HG03460 (cell line): ENCODE data around the gene TADA2A.
"Not testable (repeated sequence)": the region's sequence is repeated elsewhere in the genome, so short reads cannot be mapped to it uniquely, and the experiment has no call there.

ENCODE experiments used
- ATAC-seq: cut with Tn5 transposase; IDR thresholded peaks from one replicate; pipeline ENCODE4 v1.9.1; 2021; ENCODE audit not compliant: unreplicated experiment

TADA2A gene

DNA sequence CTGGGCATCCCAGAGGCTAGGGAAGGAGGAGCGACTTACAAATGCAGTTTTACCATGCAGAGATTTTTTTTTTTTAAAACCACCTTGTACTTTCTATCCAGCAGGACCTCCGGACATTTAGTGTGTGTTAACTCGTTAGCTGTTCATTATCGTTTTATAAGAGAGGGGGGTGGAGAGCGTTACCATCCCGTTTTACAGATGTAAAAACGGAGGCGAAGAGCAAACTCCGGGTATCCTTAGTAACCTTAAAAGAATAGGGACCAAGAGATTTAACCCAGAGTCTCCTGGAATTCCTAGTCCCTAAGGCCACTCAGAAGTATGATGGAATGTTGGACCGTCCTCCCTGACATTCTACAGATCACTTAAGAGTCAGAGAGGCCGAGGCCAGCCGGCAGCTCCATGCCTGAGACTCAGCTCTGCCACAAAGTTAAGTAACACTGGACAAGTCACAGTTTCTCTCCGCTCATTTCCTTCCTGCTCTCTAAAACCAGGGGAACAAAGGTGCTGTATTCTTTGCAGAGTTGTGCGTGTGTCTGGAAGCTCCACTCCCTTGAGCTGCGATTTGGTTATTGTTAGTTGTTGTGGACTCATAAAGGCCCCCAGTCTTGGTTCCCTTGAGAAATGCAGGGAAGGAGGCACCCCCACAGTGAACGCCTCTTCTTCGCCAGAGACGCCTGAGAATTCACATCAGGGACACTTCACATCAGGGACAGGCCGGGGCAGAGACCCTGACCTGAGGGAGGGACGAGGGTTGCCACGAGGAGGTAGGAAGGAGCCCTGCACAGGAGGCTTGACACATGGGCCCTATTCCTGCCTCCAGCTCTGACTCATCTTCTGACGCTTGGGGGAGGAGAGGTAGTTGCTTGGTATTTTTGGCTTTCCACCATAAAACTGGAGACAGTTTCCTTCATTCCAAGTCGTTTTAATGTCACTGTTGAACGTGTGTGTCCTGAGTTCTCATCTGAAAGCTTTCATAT, 84.2 kb downstream of the TADA2A start:
- no peak for ATAC-seq

DNA sequence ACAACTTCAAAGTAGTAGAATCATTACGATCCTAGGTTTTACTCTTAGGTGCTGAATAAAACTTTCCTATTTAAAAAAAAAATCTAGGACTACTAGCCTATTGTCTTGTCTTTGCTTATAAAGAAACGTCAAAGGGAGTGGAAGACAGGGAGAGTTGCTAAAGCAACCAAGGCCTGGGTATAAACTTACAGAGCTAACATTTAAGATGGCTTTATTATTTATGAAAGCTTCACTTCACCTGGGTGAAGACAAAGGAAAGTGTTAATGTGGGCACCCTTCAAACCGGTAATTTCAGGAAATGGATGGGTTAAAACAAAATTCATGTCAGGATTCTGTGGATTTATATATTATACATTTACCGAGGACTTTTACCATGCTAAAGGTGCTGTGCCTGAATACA, 85.5 kb downstream of the TADA2A start:
- ATAC-seq: no peak

DNA sequence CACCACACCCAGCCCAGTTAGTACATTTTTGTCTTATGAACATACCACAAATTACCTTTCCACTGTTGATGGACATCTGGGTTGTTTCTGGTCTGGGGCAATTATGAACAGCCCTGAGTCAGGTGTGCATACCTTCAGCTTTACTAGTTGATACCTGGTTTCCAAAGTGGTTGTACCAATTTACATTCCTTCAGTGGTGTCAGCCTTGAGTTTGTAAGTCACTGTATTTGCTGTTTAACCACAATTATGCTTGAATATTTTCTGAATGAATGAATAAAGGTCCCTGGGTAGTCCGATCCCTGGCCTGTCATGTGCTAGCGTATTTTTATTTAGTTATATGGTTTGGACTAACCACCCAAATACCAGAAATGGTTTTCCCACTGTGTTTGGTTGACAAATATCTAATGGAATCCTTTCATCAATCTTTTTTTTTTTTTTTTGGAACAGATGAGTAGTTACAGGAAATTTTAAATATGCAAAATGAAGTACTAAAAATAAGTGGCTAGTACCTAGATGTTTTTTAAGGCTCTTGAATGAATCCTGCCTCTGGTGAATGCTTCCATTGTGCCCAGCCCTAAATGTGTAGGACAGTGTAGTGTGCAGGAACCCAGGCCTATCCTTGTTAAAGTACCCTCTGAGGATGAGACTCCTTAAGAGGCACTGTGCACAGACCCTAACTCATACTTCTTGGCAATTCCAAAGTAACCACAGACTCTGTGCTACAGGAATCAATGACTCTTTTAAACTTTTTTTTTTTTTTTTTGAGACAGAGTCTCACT, 86.8 kb downstream of the TADA2A start:
- no peak for ATAC-seq

DNA sequence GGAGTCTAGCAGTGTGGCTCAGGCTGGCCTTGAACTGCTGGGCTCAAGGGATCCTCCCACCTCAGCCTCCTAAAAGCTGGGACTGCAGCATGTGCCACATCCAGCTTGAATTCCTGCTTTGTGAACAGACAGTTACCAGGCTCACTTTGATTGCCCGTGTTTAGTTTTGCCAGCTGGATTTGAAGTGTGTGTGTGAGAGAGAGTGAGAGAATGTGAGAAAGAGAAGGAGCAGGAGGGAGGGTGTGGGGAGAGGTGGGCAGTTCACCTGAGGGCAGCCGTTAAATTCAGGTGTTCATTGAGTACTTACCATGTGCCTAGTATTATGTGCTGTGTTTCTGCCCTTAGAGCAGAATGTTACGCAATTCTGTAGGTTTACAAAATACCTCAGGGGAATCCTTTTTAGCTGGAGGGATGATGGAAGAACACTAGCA, 87.7 kb downstream of the TADA2A start:
- no peak for ATAC-seq

DNA sequence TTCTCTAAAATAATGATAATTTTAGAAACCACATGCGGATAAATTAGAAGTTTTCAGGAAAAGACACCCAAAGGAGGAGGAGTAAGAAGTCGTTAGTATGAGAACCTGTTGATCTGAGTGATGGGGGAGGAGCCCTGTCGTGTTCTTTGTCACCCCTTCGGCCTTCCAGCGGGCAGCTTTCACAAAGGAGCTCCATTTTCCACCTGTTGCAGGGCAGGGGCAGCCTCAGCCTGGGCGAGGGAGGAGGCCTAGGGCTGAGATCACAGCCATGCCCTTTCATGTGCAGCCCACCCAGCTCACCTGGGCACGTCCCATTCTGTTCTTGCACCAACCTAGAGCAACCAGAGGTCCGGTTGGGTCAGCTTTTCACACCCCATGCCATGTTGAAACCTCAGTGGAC, 88.3 kb downstream of the TADA2A start:
- no peak for ATAC-seq

DNA sequence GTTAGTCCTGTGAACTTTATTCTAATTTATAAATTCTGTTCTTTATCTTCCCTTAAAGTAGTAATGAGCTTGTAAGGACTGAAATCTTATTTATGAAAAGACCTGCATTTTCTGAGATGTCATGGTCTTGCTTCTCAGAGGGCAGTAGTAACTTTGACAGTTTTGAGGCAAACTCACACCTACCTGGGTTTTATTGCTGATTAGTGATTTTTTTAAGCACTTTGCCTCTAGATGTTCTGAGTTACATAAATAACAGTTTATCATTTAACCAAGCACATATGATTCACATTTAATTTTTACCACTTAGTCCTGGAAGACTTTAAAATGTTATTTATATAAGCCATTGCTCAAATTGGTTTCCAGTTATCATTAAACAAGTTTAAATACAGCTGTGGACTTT, 93.7 kb downstream of the TADA2A start:
- ATAC-seq: no peak

DNA sequence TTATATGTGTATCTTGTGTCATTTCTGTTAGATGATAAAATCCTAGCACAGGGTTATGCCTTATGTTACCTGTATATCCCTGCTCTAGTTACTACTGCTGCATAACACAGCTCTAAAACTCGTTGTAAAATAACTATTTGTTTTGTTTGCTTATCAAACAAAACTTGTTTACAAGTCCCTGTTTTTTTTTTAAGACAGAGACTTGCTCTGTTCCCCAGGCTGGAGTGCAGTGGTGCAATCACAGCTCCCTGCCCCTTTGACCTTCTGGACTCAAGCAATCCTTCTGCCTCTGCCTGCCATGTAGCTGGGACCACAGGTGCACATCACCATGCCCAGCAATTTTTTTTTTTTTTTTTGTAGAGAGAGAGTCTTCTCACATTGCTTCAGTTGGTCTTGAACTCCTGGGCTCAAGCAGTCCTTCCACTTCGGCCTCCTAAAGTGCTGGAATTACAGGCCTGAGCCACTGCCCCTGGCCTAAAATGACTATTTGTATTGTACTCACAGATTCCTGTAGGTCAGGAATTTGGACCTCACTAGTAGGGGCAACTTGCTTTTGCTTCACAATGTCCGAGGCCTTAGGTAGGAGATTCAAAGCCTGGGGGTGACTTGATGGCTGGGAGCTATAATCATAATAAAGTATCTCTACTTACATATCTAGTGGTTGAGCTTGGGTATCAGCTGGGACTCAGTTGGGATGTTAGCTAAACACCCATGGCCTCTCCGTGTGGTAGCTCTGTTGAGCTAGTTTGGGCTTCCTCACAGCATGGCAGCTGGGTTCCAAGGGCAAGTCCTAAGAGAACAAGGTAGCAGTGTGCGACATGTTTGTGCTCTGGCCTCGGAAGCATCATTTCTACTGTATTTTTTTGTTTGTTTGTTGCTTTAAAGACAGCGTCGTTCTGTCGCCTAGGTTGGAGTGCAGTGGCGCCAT, 95.6 kb downstream of the TADA2A start:
- ATAC-seq: no peak

DNA sequence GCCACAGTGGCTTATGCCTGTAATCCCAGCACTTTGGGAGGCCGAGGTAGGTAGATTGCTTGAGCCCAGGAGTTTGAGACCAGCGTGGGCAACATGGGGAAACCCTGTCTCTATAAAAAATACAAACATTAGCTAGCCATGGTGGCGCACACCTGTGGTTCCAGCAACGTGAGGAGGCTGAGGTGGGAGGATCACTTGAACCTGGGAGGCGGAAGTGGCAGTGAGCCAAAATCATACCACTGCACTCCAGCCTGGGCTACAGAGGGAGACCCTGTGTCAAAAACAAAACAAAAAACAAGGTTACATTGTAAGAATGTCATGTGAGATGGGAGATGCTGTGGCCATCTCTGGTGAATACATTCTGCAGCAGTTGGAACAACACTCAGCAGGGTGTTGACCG, 96.5 kb downstream of the TADA2A start:
- ATAC-seq: no peak

DNA sequence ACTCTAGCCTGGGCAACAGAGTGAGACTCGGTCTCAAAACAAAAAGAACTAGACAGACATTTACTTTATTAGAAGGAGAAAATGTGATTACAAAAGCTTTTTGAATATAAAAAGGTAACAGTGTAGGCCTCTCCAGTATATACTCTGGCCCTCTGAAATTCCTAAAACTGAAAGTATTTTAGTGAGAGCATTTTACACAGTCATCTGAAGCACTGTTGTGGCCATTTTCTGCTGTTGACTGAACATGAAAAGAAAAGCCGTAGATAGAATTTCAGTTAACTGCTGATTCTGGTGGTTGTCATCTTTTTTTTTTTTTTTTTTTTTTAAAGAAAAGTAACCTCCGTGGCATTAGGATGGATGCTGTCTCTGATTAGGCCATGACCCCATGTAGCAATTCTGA, 98.6 kb downstream of the TADA2A start:
- ATAC-seq: no peak

DNA sequence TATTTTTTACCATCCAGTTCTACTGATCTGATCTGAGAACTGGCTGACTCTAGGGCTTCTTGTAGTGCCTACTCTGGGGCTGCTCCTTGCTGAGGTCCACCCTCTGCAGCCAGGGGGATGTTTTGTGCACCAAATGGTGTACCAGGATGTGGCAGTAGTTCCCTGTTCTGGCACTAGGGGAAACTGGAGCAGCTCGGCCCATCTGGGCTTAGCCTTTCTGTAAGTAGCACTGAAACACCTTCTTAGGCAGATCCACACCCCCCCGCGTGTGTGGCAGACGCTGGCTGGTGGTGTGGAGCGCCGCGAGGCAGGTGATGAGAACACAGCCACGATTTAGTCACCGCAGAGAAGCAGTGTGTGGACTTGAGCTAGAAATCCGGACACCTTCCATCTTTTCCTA, 100.0 kb downstream of the TADA2A start:
- no peak for ATAC-seq

DNA sequence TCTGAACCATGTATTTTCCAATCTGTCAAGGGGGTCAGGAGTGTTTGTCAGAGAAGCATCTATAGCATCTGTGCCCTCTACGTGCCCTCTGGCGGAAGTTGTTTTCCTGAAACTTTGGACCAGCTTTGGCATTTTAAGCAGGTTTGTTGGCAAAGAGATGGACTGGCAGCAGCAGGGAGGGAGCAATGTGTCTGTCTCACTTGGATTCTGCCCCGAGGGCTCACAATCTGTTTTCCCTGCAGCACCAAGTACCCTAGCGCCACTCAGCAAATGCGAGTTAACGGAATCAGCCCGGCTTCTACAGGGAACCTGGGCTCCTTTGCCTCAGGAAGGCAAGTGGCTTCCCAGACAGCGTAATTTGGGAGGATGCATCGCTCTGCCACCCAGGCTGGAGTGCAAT, 100.4 kb downstream of the TADA2A start:
- ATAC-seq: no peak

DNA sequence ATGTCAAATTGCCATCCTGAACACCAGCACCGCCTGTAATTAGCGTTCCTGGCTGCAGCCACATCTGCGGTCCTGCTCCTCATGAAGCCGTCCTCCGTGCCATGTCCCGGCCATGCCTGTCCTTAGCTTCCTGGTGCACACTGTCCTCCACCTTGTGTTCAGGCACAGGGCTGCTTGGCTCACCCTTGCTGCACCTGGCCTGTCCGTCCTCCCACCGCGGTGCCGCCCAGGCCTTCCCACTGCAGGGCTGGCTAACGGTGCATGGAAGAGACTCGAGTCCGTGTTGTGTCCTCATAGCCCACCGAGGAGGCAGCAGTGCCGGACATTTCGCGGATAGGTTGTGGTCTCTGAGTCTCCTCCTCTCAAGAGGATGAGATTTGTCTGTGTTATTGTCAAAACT, 103.4 kb downstream of the TADA2A start:
- no peak for ATAC-seq

DNA sequence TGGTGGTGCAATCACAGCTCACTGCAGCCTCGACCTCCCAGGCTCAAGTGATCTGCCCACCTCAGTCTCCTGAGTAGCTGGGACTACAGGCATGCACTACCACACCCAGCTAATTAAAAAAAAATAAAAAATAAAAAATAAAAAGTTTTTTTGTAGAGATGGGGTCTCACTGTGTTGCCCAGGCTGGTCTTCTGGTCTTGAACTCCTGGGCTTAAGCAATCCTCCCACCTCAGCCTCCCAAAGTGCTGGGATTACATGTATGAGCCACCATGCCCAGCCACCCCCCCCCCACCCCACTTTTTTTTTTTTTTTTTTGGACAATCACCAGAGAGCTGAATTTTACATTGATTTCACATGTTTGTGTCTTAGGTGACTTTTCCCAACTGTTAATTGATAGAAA, 105.0 kb downstream of the TADA2A start:
- ATAC-seq: not testable (repeated sequence)

DNA sequence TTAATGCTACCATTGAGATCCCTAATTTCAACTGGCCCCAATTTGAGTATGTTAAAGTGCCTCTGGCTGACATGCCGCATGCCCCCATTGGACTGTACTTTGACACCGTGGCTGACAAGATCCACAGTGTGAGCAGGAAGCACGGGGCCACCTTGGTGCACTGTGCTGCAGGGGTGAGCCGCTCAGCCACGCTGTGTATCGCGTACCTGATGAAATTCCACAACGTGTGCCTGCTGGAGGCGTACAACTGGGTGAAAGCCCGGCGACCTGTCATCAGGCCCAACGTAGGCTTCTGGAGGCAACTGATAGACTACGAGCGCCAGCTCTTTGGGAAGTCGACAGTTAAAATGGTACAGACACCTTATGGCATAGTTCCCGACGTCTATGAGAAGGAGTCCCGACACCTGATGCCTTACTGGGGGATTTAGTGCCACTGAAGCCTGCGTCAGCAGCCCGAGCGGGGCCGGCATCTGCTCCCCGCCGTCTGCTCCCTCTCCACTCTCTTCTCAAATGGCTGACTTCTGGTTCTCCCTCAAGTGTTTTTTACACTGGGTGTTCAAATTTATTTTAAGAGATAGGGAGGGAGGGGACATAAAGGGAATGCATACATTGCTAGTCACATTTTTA, 105.9 kb downstream of the TADA2A start:
- no peak for ATAC-seq

DNA sequence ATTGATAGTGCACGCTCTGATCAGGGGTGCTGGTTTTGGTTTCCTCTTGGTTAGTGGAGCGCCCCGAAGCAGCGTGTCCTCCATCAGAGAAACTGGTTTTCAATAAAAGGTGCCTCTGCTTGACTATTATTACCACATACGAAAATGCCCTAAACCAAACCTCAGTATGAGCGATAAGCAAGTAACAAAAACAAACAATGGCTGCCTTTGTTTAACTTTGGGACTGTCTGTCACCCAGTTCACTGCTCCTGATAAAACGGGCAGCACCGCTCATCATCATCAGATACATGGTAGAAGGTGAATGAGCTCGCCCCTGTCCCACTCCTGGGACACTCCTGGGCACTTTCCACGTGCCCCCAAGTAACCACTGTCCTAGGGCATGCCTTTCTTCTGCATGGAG, 107.0 kb downstream of the TADA2A start:
- no peak for ATAC-seq

DNA sequence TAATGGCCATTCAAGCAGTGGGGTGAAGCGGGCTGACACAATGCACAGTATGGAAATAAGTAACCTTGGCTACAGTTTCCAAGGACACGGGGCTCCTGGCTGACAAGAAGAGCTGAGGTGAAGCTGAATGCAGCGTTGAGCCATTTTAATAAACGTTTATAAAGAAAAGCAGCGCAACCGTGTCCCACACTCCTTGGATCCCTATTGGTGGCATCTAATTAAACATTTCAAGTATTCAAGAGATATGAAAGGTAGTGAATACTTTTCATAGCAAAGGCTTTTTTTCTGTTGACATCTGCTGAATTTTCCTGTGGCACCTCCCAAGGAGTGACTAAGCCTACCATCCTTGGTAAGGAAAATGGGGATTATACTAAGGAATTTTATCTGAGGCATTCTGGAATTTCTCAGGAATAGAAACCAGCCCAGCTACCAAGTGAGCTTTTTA, 109.5 kb downstream of the TADA2A start:
- no peak for ATAC-seq

DNA sequence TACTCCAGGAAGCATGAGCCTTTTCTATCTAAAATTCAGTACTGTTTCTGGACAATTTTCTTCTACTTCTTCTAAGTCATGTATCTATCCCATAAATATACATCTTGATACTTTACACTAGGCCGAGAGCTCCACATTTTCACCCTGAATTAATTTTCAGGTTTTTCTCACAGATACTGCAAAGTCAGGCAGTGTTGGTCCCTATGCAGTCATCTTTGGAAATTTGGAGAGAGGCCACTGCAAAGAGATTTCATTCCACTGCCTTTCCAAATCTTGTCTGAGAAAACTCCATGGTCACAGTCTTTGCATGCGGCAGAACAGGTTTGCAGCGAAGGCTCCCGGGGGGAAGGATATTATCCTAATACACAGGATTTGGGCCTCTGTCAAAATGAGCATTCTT, 111.2 kb downstream of the TADA2A start:
- ATAC-seq: no peak

DNA sequence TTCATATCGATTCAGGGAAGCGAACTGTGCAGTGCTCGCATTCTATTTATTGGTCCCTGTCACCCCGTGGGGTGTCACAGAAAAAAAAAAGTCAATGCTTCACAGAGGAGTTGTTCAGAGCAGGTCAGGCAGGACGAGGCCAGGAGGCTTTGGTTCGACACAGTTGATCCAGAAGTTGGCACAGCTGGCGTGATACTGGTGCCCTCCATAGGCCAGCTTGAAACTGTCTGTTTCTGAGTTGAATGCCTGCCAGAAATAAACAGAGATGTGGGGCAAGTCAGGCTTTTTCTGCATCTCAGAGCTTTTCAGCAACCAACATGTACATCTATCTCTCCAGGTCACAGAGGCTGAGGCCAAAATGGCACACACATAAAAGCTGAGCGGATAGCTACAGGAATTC, 112.1 kb downstream of the TADA2A start:
- no peak for ATAC-seq

DNA sequence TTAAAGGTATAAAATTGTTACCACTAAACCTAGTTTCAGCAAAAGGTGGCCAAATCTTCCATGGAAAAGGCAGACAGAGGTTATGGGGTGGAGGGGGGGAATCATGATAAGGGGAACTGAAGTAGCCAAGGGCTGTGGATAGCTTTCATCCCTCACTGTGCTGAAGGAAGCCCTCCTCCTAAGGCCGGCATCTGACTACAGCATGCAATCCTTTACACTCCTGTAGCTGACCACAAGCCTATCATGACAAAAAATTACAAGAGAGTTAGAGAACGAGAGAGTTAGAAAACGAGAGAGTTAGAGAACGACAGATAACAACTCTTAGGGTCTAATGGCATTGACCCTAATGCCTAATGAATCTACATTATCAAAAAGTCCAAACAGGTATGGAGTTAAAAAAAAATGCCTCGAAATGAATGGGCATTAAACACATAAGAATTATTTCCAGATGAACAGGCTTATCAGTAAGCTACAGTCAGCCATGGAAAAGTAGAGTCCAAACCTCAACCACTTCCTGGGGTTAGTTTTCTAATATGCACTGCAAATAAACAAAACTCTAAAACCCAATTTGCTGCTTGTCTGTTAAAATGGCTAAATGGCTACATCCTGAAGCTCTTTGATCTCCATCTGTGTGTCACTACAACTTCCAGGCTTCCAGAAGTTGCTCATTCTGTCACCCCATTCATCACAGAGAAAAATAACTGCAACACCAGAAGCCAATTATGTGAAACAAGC, 112.7 kb downstream of the TADA2A start:
- no peak for ATAC-seq

DNA sequence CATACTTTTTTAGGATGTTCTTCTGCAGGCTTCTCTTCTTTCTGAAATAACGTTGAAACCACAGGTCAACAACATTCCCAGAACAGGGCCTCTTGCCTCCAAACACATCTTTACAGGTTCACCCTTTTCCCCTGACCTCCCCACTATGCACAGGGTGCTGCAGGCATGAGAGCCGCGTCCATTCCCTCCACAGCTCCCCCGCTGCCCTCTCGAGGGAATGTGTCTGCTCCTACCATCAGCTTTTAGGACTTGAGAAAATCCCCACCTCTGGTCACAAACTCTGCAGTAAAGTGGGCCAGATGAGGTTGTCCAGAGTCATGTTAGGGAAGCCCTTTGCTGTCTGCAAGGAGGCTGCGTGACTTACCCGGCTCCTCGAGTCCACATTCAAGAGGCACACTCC, 113.5 kb downstream of the TADA2A start:
- no peak for ATAC-seq
